NCI-H1694 (cell line): ENCODE data around the gene SYP.
A peak's percentile ranks its signal among the peaks of the same experiment; 100 is the strongest.

Source experiments
- DNase-seq: peaks from one replicate; lab custom pipeline; 2025; lab: John Stamatoyannopoulos, UW

The SYP gene

DNA sequence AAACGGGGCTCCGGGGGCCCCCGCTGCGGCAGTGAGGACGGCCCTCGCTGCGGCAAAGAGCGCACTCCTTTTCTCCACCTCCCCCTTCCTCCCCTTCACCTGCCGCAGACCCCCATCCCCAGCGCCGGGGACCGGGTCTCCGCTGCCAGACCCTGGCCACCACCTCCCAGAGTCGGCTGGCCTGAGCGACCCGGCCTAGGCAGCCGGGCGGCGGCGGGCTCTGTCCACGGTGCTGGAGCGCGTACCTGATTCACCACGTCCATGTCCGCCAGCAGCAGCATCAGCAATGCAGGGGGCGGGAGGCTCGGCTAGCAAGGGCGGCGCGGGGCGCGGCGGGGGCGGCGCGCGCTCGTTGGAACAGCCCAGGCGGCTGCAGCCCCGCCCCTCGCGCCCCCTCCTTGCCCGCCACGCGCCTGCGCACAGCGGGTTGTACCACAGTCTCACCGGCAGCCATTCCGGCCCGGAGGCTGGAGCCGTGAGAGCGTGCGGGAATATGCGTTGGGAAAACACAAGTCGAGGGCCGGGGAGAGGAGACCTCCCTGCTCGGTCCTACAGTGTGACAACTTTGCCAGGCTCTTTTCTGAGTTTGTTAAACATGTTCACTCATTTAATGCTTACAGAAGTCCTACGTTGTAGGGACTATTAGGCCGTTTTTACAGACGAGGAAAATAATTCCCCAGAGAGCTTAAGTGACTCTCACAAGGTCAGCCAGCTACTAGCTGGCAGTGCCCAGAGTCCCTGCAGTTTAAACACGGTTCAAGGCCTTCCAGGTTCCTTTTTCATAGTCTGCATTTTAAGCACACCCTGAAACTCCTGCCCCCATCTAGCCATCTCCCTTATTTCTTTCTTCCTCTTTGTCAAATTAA is at the start of gene SYP:
TSS of gene SYP (minus strand) at position 288 of the 866 bp plus-strand sequence. CDS start at position 281, 7 bp downstream.
- peak; percentile 68 for DNase-seq

DNA sequence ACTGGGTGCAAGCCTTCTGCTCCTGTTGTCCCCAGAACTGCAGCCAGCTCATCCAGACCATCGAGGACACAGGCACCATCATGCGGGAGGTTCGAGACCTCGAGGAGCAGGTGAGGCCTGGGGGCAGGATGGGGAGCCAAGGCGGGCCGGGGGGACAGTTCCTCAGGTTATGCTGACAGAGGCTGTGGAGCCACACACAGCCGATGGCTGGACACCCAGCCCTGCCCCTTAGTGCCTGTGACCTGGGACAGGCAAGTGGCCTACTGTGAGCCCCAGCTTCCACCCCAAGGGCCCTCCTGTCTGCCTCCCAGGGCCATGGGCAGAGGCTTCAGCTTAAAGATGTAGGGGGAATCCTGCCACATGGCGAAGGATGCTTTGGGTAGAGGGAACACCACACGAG is 49.6 kb upstream of the SYP start:
- DNase-seq: no peak

DNA sequence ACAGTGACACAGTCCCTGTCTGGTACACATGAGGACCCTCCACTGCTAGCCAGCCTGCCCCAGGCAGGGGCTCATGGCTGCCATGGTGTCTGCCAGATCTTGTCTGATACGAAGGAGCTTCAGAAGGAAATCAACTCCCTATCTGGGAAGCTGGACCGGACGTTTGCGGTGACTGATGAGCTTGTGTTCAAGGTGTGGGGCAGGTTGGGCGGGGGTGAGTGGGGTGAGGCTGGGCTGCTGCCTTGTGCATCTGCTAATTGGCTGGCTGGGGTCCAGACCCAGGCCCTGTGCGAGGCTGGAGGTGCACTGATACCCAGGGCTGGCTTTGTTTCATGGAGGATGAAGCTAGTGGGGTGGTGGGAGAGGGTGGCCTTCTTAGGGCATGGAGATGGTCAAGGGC is 49.1 kb upstream of the SYP start:
- no peak for DNase-seq

DNA sequence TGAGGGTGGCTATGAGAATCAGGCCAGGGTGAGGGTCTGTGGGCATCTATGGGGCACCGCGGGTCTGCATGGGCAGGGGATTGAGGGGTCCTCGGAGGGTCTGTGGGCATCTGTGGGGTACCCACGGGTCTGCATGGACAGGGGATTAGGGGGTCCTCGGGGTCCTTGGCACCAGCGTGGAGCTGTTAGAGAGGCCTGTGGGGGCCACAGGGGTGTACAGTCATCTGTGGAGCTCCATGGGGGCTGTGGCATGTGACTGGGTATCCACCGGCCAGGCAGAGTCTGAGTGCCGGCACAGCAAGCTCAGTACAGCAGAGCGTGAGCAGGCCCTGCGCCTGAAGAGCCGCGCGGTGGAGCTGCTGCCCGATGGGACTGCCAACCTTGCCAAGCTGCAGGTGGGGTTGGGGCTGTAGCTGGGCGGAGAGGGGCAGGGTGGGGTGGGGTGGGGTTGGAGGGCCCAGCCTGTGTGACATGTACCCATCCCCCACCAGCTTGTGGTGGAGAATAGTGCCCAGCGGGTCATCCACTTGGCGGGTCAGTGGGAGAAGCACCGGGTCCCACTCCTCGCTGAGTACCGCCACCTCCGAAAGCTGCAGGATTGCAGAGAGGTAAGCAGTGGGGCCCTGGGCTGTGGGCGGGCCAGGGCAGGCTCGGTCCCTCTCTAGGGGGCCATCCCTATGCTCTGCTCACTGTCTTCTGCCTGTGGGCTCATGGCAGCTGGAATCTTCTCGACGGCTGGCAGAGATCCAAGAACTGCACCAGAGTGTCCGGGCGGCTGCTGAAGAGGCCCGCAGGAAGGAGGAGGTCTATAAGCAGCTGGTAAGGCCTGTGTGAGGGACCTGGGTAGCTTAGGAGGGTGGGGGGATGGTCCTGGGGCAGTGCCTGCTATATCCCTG is 48.2 kb upstream of the SYP start:
- DNase-seq: peak; percentile 15

DNA sequence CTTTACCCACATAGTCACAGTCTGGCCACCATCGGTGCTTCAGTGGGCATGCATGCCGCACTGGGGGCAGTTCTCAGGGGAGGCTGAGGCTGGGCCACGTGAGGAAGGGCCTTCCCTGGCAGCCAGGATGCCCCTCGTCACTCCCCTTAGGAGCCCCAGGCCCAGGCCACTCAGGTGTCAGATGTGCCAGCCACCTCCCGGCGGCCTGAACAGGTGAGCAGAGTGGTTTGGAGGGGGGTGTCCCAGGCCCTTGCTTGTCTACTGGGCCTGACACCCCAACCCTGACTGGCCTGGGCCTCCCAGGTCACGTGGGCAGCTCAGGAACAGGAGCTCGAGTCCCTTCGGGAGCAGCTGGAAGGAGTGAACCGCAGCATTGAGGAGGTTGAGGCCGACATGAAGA is 47.4 kb upstream of the SYP start:
- no peak for DNase-seq

DNA sequence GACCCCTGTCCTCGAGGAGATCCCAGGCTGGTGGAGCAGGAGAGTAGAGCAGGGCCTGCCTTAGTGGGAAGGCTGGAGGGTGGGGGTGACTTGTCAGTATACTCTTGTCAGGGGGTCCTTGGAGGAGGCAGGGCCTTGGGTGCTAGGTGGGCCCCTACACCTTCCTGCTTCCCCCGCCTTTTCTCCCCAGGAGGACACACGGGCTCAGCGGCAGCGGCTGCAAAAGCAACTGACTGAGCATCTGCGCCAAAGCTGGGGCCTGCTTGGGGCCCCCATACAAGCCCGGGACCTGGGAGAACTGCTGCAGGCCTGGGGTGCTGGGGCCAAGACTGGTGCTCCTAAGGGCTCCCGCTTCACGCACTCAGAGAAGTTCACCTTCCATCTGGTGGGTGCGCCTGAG is 46.5 kb upstream of the SYP start:
- no peak for DNase-seq

DNA sequence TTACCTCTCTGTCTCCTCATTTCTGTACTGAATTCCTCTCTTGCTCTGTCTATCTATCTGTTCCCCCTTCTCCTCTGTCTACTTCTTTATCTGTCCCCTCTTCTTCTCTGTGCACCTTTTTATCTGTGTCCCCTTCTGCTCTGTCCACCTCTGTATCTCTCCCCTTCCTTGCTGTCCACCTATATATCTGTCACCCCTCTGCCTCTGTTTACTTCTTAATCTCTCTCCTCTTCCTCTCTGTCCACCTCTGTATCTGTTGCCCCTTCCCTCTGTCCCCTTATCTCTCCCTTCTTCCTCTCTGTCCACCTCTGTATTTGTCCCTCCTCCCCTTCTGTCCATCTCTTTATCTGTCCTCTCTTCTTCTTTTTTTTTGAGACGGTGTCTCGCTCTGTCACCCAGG is 44.2 kb upstream of the SYP start:
- DNase-seq: no peak

DNA sequence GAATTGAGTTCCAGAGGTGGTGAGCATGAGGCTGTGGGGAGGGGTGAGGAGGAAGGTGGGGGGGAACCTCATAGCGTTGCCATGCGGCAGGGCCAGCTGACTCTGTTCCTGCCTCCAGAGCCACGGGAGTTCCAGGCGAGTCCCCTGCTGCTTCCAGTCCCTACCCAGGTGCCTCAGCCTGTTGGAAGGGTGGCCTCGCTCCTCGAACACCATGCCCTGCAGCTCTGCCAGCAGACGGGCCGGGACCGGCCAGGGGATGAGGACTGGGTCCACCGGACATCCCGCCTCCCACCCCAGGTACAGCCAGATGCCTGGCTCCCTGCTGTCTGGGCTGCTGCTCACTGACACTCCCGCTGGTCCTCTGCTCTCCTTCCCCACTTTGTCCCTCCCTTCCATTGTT is 43.2 kb upstream of the SYP start:
- DNase-seq: no peak

DNA sequence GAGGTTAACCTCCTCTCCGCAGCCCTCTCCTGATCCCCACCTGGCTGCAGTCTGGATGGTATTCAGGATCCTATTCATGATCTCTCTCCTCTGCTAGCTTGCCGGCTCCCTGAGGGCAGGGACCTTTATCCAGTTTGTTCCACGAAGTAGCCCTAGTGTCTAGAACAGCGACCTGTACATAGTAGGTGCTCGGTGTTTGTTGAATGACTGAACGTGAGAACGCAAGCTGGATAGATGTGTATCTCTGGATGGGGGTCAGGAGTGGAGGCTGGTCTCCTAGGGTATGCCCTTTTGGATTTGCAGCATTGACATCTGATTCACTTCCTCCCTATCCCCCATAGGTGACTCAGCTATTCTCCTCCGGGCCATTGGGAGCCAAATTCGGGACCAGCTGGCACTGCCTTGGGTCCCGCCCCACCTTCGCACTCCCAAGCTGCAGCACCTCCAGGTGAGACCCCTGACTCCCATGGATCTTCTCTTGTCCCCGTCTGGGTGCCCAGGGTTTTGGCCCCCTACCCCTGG is 42.6 kb upstream of the SYP start:
- DNase-seq: no peak

DNA sequence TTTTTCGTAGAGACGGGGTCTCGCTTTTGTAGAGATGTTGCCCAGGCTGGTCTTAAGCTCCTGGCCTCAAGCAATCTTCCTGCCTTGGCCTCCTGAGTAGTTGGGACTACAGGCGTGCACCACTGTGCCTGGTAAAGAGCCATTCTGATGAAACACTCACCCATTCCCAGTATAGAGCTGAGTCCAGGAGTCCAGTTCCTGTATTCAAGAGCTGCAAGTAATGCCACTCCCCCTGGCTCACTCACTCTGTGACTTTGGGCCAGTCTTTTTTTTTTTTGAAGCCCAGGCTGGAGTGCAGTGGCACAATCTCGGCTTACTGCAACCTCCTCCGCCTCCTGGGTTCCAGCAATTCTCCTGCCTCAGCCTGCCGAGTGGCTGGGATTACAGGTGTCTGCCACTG is 38.7 kb upstream of the SYP start:
- DNase-seq: no peak

DNA sequence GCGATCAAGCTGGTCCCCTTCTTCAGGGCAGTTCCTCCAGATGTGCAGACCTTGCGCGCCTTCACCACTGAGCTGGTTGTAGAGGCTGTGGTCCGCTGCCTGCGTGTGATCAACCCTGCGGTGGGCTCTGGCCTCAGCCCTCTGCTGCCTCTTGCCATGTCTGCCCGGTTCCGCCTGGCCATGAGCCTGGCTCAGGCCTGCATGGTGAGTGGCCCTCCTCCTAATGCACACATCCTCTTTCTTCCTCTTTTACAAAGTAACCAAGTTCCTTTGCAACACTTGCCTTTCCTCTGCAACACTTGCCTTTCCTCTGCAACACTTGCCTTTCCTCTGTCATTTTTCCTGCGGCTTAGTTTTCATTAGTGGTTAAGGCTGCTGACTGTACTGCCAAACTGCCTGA is 37.1 kb upstream of the SYP start:
- DNase-seq: no peak

DNA sequence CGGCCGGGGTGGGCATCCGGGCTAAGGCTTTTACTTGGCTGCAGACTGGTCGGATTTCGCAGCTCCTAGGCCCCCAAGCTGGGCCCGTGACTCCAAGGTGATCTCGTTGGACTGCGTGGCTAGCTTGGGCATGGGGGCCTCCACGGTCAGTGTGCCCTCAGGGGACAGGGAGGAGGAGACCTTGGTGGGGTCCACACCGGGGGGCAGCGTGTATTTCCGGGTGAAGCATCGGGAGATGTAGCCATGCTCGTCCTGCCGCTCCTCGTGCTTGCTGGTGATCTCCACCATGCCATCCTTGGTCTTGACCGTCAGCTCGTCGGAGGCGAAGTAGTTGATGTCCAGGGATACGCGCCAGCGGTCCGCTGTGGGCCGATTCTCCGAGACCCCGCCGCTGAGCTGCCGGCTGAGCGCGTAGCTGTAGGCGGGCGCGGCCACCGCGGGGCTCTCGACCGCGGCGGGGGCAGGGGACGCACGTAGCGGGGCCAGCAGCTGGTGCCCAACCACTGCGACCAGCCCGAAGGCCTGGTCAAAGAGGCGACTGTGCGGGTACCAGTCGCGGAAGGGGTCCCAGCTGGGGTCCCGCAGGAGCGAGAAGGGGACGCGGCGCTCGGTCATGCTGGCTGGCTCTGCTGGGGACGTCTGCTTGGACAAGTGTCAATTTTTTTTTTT is 34.0 kb upstream of the SYP start:
- no peak for DNase-seq

DNA sequence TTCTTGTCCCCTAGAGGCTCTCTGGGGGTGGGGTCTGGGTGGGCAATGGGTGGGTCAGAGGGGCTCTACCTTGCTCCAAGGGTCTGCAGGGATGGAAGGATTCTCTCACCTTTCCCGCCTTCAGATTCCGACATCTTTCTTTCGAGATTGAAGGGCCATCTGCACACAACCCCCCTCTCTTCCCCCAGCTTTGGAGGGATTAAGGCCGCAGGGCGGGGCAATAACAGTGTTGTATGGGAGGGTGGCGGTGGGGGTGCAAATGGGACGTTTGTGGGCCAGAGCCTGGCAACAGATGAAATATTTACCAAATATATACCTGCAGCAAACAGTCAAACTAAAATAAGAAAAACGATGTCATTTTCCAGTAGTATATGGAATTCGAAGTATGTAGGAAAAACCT is 33.2 kb upstream of the SYP start, which contains the start of gene CACNA1F:
TSS of gene CACNA1F (minus strand) at position 165 of the 400 bp plus-strand sequence. CDS start at position 134, 31 bp downstream.
- no peak for DNase-seq

DNA sequence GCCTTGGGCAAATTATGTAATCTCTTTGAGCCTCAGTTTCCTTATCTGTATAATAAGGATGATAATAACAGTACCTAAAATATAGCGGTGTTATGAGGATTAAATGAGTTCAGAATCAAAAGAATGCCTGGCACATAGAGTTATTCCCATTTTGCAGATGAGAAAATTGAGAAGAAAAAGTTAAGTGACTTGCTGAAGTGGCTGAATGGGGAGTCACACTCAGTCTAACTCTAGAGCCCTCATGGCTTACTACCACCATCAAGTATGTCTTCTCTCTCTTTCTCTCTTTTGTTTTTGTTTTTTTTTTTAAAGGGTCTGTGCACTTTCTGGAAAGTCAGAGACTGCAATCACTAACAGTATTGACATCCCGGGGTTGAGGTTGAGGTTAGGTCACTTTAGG is 32.5 kb upstream of the SYP start:
- DNase-seq: no peak

DNA sequence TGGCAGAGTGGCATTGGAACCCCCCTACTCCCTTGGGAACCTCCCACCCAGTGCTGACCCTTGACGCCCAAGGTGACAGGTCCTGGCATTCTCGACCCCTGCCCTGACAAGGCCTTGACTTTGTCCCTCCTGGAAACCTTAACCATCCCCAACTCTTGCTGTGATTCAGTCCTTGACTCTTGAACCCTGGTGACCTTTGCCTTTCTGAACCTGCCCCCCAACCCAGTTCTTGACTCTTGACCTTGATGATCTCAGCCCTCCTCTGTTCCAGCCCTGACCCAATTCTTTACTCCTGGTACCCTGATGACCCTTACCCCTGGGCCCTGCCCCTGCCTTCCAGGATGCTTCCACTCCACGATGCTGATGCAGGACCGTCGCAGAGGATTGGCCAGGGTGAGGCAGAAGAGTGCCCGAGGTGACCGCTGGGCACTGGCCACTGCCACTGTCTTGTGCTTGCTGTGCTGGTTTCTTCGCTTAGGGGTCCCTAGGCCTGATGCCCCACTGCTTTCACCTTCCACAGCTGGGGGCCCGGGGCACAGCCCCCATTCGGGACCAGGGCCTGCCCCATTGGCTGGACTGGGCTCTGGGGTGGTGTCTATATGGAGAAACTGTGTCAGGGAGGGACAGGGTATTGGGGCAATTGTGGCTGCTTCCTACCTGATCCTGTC is 31.5 kb upstream of the SYP start:
- no peak for DNase-seq

DNA sequence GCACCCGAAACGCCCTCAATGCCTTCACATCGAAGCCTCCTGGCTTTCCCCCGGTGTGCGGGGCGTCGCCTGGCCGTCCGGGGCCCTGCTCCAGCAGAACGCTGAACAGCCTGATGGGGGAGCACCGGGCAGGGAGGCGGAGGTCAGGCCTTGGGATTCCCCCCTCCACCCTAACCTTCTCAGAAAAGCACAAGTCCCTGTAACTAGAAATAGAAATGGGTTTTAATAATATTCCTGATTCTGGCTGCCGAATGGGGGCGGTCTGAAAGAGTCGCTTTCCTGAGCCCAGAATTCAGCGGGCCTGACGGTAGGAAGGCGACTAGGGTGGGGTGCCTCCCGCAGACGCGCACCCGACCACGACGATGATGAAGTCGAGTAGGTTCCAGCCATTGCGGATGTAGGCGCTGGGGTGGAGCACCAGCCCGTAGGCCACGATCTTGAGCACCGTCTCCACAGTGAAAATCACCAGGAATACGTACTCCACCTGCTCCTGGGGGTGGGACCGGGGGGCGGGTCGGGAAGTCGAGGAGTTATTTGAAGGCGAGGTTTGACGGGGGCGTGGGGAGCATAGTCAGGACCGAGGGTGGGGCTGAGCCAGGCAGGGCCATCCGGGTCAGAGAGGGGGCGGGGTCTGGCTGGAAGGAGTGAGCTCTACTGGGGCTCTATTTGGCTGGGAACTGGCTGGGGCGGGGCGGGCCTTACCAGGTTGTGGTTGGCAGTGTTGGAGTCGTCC is 30.7 kb upstream of the SYP start:
- no peak for DNase-seq

DNA sequence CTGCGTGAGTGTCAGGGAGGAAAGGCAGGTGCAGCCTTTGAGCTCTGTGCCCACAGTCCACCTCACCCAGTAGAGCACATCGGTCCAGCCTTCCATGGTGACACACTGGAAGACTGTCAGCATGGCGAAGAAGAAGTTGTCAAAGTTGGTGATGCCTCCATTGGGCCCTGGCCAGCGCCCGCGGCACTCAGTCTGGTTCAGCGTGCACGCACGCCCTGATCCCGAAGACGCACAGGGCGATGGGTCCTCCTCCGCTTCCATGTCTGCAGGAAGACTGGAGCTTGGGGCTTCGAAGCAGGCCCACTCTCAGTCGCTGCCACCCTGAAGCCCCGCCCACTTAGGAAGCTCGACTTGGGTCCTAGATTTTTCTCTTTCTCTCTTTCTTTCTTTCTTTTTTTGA is 28.2 kb upstream of the SYP start:
- no peak for DNase-seq

DNA sequence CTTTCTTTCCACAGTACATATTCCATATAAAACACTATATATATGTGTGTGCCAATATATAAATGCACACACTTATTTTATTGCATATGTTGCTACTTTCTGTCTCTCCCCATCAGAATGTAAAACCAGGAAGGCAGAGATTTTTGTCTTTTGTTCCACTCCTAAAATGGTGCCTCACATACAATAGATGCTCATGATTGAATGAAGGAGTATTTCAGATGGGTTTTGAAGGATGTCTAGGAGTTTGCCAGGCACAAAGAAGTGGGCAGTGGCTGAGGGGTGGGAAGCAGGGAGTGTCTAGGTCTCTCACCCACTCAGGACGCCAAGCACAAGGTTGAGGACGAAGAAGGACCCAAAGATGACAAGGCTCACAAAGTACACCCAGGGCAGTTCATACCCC is 27.7 kb upstream of the SYP start:
- DNase-seq: no peak

DNA sequence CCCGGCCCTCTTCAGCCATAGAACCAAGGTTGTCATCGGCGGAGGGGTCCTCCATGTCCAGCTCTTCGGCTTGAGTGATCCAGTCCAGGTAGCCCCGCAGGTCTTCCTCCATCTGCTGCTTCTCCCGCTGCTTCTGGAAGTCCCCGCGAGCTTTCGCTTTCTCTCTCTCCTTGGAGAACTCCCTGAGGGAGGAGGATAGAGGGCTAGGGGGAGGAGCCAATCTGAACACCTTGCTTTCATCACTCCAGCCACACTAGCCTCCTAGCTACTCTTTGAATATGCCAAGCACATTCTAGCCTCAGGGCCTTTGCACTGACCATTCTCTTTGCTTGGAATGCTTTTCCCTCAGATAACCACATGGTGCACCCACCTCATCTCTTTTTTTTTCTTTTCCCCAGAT is 27.0 kb upstream of the SYP start:
- DNase-seq: no peak

DNA sequence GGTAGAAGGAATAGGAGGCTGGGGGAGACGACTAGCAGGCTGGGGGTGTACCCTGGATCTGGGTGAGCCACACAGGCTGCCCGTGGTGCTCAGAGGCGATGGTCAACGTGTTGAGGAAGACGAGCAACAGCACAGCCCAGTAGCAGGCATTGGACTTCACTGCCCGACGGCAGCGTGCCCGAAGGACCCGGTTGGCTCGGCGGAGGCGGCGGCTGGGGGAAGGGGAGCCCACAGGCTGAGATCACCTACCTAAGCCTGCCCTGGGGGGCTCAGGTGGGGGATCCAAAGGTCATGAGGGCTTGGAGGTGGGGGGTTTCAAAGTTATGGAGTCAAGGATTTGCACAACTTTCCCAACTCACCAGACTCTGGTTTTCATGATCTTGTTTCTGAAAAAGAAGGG is 25.9 kb upstream of the SYP start:
- DNase-seq: no peak

DNA sequence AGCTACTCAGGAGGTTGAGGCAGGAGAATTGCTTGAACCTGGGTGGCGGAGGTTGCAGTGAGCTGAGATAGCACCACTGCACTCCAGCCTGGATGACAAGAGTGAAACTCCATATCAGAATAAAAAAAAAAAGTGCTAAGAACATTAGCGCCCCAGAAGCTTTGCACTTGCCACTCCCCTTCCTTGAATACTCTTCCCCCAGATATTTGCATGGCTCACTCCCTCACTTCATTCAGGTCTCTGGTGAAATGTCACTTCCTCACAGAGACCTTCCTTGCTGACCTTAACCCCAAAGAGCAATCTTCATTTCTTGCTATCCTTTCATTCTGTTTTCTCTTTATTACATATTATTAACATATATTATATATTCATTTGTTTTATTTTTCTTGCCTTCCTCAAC is 21.9 kb upstream of the SYP start:
- DNase-seq: no peak
